Heart left ventricle (tissue), 16 donors: Measurements from ENCODE around the gene TMEM175. TPM values are rescaled to one million over a fixed set of nuclear protein-coding genes. Genes with fewer than 3 reads are reported as not detected.
A peak's percentile ranks its signal among the peaks of the same experiment; 100 is the strongest.

Source experiments
- ATAC-seq, 4 donors: fragments of 200-7000 bp; cut with Tn5 transposase; one replicate each; pipeline ENCODE4 v1.9.1; 2020 to 2022; ENCODE audit warnings: moderate library complexity in 4 of 4, mild to moderate bottlenecking in 3 of 4, moderate number of reproducible peaks in 1 of 4
- DNase-seq, 5 donors: peaks; one replicate each; pipeline ENCODE4 v3.0.0-alpha.2; 2020
- H3K27ac ChIP-seq, 12 donors: fragments of 200-600 bp; sonication (generic) in 4 of 12; one replicate each; pipeline versions ENCODE4 v1.5.0 to v1.8.0; 2016 to 2022; ENCODE audit warnings: mild to moderate bottlenecking in 2 of 12
- H3K27me3 ChIP-seq, 9 donors: fragments of 200-600 bp; sonication (generic) in 2 of 9; one replicate each; pipeline versions ENCODE4 v1.5.1 to v1.8.0; 2016 to 2022; ENCODE audit warnings: mild to moderate bottlenecking in 3 of 9
- H3K36me3 ChIP-seq, 9 donors: fragments of 200-600 bp; sonication (generic) in 2 of 9; one replicate each; pipeline versions ENCODE4 v1.5.0 to v1.8.0; 2018 to 2022; ENCODE audit warnings: mild to moderate bottlenecking in 2 of 9
- H3K4me1 ChIP-seq, 12 donors: fragments of 200-600 bp; sonication (generic) in 4 of 12; one replicate each; pipeline versions ENCODE4 v1.5.0 to v1.8.0; 2016 to 2022; ENCODE audit warnings: mild to moderate bottlenecking in 3 of 12
- H3K4me3 ChIP-seq, 12 donors: fragments of 200-600 bp; sonication (generic) in 4 of 12; one replicate each; pipeline versions ENCODE4 v1.5.0 to v1.8.0; 2017 to 2022; ENCODE audit warnings: mild to moderate bottlenecking in 9 of 12, moderate library complexity in 4 of 12
- H3K9me3 ChIP-seq, 12 donors: fragments of 200-600 bp; sonication (generic) in 4 of 12; one replicate each; pipeline versions ENCODE4 v1.5.0 to v1.8.0; 2016 to 2022; ENCODE audit warnings: mild to moderate bottlenecking in 1 of 12
- POLR2A ChIP-seq, 2 donors: fragments of 450-650 bp; IDR thresholded peaks; one replicate each; pipeline ENCODE4 v1.6.1; 2017; ENCODE audit warnings: antibody characterized with exemption in 2 of 2, mild to moderate bottlenecking in 2 of 2, moderate library complexity in 2 of 2
- WGBS, 4 donors: extraction: QIAGEN DNeasy Blood & Tissue Kit in 2 of 4; methylation state at CpG; one replicate each; pipeline versions ENCODE4 v1.1.5 to v1.1.7; 2013 to 2018; 5-methylcytosine and 5-hydroxymethylcytosine counted together
- intact Hi-C, 10 donors: fragments of 100-400 bp; cut with DNase I; formaldehyde crosslinking; loops; one replicate each; pipeline versions ENCODE4 v1.11.1 to v1.14.2; 2022
- polyA plus RNA-seq, 2 donors: library from polyadenylated mRNA; stranded (reverse); fragments of 200-250 nt; gene quantifications; one replicate each; pipeline ENCODE4 v1.2.3, GENCODE V29; 2013
- total RNA-seq, 9 donors: library from RNA; depleted of rRNA in 2 of 9; stranded (reverse); fragments of >200 nt in 2 of 9; fragmentation: NEBNext Ultra II Directional in 3 of 9; extraction: Animal tissue kit (Norgen Biotek cat#: 25700) in 3 of 9; gene quantifications; one replicate each; pipeline versions ENCODE4 v1.1.0 to v1.2.4, GENCODE V29; 2016 to 2023
- TF ChIP-seq, protein P1 (sequence below), 12 donors: fragments of 200-600 bp; sonication (generic) in 4 of 12; IDR thresholded peaks; one replicate each; pipeline versions ENCODE4 v1.5.0 to v1.8.0; 2018 to 2022; ENCODE audit warnings: antibody characterized with exemption in 12 of 12, mild to moderate bottlenecking in 5 of 12
- donor health status: ischemic (EF 13 %, LVEDD 7.1; RV severe dilation, severe dysfunction).
- donor health status: healthy with polysubstance abuse.
- donor health status: DM: no; HTN: yes; CAD: no.
- donor health status: DM: no; HTN: no; CAD: no.
- donor health status: ischemic (EF 25% LVEDD 6.9; RV normal size, moderate dysfunction).
- donor health status: ischemic (EF 25% LVEDD 5.7; RV mildly dilated, moderate dysfunction).
- donor health status: healthy.
- donor health status: DM: yes; HTN: yes; CAD: no.
- donor health status: ischemic (EF 35%, LVEDD 5.7; RV mildly dilated, moderate dysfunction).
- donor health status: nonischemic (EF 11% LVEDD 7.7; RV severe dilation, severe dysfunction).
- donor health status: DM: yes; HTN: yes; CAD: no.
- donor health status: PGD.
- donor health status: ischemic (EF 29% LVEDD 5.4; RV normal size, mild dysfunction).
- donor health status: nonischemic (EF 23%, LVEDD 6.1; RV moderate dilation, normal function).

The TMEM175 gene
- total and polyA plus RNA-seq, 11 donors: 14.2 to 34.6 (median 20.1) TPM

DNA sequence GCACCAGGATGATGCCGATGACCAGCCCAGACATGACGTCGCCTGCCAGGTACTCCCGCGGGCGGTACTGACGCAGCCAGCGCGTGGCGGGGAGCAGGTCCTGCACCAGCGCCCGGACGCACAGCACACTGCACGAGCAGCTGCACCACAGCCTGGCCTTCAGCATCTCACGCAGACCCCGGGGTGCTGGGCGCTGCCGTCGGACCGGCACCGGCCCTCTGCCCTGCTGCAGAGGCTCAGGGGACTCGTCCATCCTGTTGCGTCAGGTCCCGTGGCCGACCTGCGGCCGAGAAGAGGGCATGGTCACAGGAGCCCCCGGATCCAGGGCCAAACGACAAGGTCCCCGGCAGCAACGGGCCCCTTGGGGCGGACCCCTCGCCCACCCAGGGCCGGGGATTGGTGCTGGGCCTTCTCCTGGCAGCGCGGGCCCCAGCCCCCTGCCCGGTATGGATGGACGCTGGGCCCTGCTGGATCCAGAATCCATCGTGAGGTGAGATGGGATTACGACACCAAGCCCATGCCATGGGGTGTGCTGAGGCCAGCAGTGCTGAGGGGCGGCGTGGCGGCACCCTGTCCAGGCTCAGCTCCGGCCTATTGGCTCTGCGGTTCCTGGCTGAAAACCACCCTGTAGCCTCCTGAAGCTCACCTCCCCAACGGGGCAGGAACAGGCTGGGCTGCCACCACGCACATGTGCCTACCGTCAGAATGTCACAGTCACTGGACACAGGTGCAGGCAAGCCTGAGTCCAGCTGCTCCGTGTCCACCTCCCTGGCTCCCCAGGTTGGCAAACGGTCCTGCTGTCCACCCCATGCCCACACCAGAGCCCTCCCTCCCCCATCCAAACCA, 59.4 kb downstream of the TMEM175 start:
- Histone ChIP-seq H3K27ac (no peak overlapping the region), H3K36me3 (peaks cover 0 to 19% (median 0%) of the 10 kb centered on the region in 9 donors), H3K27me3 (peaks cover 0 to 10% (median 3%) of the 10 kb centered on the region in 9 donors), H3K4me1 (peaks cover 0 to 15% (median 8%) of the 10 kb centered on the region in 12 donors), H3K4me3 (no peak overlapping the region), H3K9me3 (no peaks in the 10 kb centered on the region)
- ATAC-seq (no peak), DNase-seq (peak in 3 of 5 donors; percentile 16 to 61 (median 21))
- TF ChIP-seq POLR2A (IDR thresholded peaks at IDR 0.05): no peak
- TF ChIP-seq, protein P1, sequence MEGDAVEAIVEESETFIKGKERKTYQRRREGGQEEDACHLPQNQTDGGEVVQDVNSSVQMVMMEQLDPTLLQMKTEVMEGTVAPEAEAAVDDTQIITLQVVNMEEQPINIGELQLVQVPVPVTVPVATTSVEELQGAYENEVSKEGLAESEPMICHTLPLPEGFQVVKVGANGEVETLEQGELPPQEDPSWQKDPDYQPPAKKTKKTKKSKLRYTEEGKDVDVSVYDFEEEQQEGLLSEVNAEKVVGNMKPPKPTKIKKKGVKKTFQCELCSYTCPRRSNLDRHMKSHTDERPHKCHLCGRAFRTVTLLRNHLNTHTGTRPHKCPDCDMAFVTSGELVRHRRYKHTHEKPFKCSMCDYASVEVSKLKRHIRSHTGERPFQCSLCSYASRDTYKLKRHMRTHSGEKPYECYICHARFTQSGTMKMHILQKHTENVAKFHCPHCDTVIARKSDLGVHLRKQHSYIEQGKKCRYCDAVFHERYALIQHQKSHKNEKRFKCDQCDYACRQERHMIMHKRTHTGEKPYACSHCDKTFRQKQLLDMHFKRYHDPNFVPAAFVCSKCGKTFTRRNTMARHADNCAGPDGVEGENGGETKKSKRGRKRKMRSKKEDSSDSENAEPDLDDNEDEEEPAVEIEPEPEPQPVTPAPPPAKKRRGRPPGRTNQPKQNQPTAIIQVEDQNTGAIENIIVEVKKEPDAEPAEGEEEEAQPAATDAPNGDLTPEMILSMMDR (IDR thresholded peaks at IDR 0.05): no peak
- intact Hi-C loops: loop anchor here in 2 of 10 donors (10.0 kb wide), 2 partner anchors 237 to 247 kb away; no protein-coding TSS in a partner anchor
- 95 to 96% (median 96%) methylated on average over 29 to 50 of the region's 50 CpGs for WGBS, 4 donors

DNA sequence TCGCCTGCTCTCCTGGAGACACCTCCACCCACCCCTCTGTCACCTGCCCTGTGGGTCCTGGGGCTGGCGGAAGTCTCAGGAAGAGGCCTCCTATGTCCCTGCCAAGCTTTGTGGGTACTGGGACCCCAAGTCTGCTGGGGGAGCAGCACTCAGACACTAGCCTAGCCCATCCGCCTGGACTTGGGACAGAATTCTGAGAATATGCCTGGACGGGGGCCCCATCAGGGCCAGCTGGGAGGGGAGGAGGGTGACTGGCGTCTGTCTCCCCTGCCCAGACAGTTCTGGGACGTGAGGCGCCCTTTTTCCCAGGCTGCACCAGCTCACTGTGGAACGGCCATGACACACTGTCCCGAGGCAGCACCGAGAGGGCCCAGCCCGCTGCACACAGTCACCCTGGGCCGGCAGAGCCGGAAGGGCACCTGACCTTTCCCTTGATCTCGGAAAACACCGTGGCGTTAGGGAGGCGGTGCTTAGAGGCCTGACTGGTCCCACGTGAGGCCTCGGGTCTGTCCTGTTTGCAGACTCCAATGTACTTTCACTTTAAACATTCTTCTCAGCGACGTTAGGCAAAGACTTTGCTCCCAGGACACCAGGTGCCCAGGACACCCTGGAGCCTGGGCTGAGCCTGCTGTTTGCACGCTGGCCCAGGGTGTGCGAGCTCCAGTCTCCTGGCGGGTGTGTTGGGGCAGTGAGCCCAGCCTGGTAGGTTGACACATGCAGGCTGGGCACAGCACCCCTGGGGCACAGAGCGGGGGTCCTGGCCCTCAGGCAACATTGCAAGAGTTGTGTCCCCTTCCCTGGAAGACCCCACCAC, 60.2 kb downstream of the TMEM175 start:
- Histone ChIP-seq H3K4me1 (peaks cover 0 to 17% (median 6%) of the 10 kb centered on the region in 12 donors), H3K9me3 (no peaks in the 10 kb centered on the region), H3K27me3 (peaks cover 1 to 18% (median 8%) of the 10 kb centered on the region in 9 donors), H3K4me3 (no peak overlapping the region), H3K36me3 (peaks cover 0 to 19% (median 0%) of the 10 kb centered on the region in 9 donors), H3K27ac (no peak overlapping the region)
- TF ChIP-seq POLR2A (IDR thresholded peaks at IDR 0.05): no peak
- TF ChIP-seq, protein P1 (IDR thresholded peaks at IDR 0.05): no peak
- peak in 2 of 4 donors; percentile 21 to 39 for ATAC-seq
- DNase-seq: peak in 3 of 5 donors; percentile 23 to 44 (median 26)
- 66 to 77% (median 74%) methylated on average over 16 to 25 of the region's 25 CpGs for WGBS, 4 donors
- intact Hi-C loops: loop anchor here in 2 of 10 donors (10.0 kb wide), 2 partner anchors 238 to 248 kb away; no protein-coding TSS in a partner anchor

DNA sequence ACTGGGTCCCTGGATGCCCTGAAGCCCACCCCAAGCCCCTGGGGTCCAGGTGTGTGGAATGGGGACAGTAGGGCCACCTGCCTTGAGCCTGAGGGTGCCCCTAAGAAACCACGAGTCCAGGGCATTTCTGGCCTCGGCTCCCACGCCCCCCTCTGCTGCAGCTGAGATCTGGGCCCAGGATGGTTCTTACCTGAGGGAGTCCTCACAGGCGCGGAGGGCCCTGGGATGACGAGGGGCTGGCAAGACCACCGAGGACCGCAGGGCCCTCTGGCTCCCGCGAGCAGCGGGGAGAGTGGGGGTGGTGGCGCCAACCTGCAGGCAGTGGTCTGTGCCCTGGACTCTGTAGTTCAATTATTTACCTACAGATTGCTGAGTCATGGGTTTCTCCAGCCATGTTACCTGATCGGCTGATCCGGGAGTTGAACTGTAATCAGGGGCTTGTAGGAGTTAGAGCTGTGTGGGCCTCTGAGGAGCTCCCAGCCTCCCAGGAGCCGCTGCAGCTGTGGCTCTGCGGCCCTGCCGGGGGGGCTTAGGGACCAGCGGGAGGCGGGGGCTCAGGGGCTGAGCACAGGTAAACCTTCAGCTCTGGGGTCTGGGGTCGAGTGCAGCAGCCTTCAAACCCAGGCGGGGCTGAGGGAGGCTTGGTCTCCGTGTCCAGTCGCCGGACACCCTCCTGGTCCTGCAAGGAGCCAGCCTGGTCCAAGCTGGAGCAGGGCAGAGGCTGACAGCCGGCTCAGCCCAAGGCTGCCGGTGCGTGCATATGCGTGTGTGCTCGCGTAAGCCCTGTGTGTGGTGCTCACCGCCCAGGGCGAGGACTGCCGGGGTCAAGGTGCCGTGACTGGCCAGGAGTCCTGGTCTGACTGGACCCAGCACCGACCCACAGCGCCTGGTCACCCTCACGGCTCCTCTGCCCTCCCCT, 61.1 kb downstream of the TMEM175 start, which contains the start of gene SLC26A1:
Gene SLC26A1 (minus strand): TSS at position 294 of the 919 bp plus-strand sequence. CDS start 1,701 bp downstream, outside the sequence.
- DNase-seq (peak in 3 of 5 donors; percentile 21 to 60 (median 22)), ATAC-seq (no peak)
- Histone ChIP-seq H3K27ac (no peak within 1 kb of the TSS), H3K36me3 (peaks cover 0 to 19% (median 0%) of the 10 kb centered on the region in 9 donors), H3K4me3 (no peak within 1 kb of the TSS), H3K4me1 (peaks cover 0 to 17% (median 6%) of the 10 kb centered on the region in 12 donors), H3K9me3 (no peaks in the 10 kb centered on the region), H3K27me3 (peaks cover 8 to 27% (median 11%) of the 10 kb centered on the region in 9 donors)
- intact Hi-C loops: loop anchor here in 2 of 10 donors (10.0 kb wide), 2 partner anchors 239 to 249 kb away; no protein-coding TSS in a partner anchor
- WGBS, 4 donors: 81 to 89% (median 88%) methylated on average over 19 to 37 of the region's 37 CpGs
- TF ChIP-seq, protein P1 (IDR thresholded peaks at IDR 0.05): no peak
- no peak for TF ChIP-seq POLR2A (IDR thresholded peaks at IDR 0.05)
